SKM-1 (cell line): Measurements from ENCODE around the gene EPSTI1.
"Not testable (repeated sequence)": the region's sequence is repeated elsewhere in the genome, so short reads cannot be mapped to it uniquely, and the experiment has no call there.

Experiments
- DNase-seq: peaks from one replicate; lab custom pipeline; 2025; ENCODE audit not compliant: unreplicated experiment; lab: John Stamatoyannopoulos, UW

Gene EPSTI1

GRCh38 chr13:42899266-42899665, 92.8 kb downstream of the EPSTI1 start:
- no peak for DNase-seq

DNA sequence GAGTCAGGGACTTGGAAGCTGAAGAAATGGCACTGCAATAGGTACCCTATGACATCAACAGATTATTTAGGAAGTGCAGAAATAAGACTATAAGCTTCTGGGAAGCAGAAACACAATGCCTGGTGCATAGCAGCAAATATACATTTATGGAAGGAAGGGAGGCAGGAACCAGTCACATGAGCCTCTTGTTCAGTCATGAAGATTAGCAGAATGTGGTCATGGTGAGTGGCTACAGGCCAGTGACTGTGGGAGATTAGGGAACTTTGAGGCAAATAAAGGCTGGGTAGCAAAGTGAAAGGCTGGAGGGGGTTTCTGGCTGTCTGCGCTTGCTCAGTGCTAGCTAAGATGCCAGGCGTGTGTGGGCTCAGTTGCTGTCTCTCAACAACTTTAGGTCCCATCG, 96.3 kb downstream of the EPSTI1 start:
- no peak for DNase-seq

DNA sequence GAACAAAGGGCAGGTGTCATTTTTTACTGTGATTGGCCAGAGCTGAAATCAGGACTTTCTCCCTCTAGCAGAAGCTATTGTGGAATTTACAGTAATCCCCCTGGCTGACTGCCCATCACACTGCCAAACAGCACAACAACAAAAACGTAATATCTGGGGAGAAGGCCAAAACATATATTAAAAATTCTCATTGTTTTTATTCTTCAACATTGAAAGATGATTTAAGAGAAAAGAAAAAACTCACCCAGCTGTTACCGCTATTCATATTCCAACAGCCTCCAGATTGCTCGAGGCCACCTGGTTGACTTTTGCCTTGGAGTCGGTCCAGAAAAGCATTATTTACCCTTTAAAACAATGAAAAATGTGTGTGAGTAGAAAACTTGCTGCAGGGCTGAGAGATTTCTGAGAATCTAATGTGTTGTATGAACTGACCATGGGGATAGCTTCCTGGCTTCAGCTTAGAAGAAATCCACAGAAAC, 97.2 kb downstream of the EPSTI1 start:
- DNase-seq, result no peak

DNA sequence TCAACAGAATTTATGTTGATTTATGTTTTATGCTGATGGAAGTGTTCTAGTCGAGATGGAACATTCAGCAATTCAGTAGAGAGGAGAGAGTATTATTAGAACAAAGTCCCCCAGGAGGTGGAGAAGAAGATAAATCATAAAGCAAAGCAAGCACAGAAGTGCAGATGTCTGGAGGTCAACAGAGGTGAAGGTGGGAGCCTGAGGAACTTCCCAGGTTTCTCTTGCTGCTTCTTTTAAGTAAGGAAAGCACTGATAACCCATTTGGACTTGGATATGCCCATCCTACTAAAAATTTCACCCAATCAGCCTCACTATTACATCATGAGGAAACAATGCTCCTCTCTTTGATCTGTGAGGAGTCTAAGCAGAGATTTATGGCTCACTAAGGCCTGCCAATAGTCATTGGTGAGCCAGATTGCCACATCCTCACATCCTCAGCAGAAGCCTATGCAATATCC, 98.8 kb downstream of the EPSTI1 start:
- DNase-seq, result no peak

GRCh38 chr13:42892760-42893159, 99.3 kb downstream of the EPSTI1 start:
- DNase-seq, result peak; percentile 60

DNA sequence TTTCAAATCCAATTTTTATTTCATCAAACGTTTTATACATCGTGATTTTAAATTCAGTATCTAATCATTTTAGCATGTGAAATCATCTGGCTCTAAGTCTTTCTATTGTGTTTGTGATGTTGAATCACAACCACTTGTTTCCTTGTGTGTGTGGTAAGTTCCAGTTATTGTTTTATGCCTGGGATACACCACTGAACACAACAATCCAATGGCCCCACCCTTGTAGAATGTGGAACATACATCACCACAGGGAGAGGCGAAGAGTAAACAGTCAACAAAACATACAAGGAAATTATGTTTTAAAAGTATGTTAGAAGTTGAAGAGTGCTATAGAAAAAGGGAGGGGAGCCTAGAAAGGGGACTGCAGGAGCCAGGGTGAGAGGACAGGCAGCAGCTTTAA, 100.5 kb downstream of the EPSTI1 start:
- no peak for DNase-seq

DNA sequence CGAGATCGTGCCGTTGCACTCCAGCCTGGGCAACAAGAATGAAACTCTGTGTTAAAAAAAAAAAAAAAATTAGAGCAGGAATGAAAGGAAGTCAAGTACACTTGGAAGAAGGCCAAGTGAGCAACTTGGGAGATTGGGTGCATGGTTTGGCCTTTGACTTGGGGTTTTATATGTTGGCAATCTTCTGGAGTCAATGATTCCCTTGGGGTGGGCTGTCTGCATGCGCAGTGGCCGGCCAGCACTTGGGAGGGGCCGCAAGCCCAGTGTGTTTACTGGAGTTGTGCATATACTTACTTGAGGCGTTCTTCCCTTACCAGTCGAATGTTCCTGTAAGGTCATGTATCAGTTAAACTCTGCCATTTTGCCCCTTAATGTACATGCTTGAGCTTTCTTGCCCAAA, 106.7 kb downstream of the EPSTI1 start:
- DNase-seq, result no peak

DNA sequence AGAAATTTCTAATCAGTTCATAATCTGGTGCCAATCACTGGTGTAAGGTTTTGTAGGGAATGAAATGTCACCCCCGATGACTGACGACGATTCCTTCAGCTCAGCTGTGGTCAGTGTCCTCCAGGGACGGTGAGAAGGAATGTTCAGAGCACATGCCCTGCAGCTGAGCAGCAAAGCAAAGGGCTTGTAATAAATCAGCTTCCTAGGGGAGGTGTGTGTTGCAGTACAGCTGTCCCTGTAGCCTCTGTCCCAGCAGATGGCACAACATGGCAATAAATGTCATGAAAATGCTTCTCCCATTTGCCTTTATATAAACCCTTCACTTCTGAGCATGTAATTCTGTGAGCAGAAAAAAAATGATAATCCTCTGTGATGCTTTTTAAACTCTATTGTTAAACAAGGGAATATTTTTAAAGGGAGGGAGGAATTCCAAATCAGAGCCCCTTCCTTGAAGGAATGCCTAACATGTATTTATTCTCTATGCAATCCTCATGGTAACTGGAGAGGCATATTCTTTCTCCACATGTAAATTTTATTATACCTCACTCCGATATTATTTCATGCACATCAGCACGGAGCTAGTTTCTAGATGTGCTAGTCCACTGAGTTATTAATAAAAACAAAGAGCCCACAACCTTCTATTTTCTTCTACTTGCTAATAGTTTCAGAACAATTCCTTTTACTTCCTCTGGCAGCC, 108.1 kb downstream of the EPSTI1 start:
- no peak for DNase-seq

DNA sequence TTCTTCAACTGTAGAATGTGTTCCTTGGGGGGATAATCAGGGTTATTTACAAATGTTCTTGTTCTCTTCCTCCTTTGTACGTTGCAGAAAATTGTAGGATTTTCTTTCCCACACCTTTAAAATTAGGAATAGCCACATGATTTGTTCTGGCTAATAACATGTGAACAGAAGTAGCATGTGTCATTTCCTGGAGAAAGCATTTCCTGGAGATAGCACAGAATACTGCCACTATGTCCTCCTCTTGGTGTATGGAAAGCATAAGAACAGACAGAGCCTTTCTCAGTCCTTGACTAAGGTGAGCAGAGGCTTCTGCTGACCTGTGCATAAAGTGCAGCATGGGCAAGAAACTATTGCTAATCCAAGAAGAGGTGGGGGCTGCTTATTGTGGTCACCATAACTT, 108.9 kb downstream of the EPSTI1 start:
- DNase-seq, result no peak

- no peak for DNase-seq
Measured at GRCh38 chr13:42880056-42880605, 111.9 kb downstream of the EPSTI1 start.

DNA sequence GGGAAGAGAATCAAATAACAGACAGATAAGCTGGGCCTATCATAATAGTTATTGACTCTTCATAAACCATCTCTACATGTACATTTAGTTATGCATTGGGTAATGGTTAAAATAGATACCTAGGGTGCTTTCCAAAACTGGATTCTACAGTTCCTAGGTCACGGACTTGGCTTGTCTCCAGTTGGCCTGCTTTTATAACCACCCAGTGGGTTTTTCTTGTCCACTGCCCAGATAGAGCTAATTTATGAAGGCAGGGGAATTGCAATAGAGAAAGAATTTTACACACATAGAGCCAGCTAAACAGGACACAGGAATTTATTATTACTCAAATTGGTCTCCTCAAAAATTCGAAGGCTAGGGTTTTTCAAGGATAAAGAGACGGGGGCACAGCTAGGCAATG, 113.3 kb downstream of the EPSTI1 start:
- DNase-seq, result no peak

DNA sequence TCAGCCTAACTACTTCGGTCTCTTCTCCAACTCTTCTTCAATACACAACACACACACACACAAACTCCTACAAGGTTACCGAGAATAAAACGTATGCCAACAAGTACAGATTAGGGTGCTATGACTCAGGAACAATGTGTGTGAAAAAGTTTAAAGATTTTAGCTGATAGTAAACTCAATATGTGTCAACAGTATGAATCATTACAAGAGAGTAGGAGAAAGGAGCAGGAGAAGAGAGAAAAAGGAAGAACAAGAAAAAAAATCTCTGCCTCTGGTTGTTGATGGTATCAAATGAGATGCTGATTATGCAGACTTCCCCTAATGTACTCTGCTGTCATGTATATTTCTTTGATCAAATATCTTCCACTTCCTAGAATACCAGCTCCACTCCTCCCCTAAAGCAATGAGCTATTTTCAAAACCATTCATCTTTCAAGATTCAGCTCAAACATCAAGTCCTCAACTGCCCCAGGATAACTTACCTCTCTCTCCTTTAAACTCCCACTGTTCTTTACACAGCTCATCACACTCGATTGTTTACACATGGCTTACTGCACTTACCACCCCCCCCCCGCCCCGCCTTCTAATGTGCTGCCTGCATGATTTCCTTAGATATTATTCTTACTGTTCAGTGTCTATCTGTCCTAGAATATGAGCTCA, 115.0 kb downstream of the EPSTI1 start:
- DNase-seq, result no peak

GRCh38 chr13:42876270-42876714, 115.7 kb downstream of the EPSTI1 start:
- no peak for DNase-seq

DNA sequence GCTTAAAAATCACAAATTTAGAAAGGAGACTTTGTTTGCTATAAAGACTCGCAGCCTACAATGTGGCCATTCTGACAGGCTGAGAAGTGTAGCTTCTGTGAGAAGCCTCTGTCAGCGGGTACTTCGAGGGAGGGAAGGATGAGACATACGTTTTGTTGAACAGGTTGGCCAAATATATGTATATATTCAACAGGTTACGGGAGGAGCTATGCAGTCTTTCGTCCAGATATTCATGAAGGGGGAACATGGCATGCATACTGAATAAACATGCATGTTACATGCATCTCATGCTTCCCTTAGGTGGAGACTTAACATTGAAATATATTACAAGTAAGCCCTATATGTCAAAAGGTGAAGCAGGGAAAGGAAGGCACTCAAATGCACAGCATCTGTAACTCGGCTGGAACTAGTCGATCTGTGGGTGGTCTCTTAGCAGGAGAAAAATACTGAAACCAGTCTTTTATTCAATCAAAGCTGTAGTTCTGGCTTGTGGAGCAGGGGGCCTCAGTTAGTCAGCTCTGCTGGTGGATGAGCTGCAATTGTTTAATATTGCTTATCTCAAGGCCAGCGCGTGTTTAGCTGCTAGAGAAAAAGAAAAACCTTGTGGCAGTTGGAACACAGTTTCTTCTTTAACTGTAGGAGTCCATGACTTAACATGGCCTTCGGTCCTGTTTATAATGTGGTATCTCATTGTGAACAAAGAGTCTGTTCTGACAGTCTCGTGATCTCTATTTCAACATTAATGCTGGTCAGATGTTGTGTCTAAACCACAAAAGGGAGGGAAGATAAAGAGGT, 116.4 kb downstream of the EPSTI1 start:
- DNase-seq, result no peak

DNA sequence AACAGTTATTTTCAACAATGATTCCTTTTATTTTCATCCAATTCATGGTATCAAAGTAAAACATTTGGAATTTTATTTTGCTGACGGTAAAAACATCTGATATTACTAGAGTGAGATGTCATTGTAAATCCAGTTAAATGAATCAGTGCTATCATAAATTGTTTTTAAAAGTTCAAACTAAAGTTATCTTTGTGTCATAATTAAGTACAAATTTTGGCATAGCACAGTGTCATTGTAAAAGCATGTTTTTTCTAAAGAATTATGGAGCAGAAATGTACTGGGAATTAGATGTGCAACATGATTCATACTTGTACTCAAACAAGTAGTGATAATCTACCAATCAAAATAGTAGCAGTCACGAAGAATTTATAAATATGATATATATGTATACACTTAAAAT, 117.8 kb downstream of the EPSTI1 start:
- DNase-seq, result no peak

DNA sequence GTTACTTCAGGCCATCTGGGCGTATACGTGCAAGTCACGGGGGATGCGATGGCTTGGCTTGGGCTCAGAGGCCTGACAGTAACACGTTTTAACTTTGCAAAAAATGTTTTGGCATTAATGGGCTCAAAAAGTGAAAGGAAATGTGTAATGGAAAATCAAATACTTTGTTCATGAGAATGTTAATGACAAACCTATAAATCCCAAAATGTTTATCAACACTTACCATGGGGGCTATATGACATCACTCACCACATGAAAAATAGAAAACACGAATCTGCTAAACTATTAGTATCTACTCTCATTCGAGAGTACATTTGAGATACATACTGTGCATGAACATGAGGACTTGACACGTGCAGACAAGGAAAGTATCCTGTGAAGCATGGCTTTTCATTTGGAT, 119.0 kb downstream of the EPSTI1 start:
- no peak for DNase-seq

DNA sequence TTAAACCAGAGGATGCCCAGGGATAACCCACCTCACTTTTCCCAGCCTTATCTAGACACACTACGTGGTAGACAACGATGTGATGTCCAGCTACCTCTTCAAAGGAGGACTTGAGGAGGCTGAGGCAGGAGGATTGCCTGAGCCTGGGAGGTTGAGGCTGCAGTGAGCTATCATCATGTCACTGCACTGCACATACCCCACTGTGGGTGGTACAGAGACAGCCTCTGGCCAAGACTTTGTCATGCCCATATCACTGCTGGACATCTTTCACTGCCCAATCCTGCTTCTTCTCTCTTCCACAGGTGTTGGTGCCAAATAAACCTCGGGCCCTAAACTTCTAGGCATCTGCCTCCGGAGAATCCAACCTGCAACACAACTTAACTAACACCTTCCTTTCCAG, 124.8 kb downstream of the EPSTI1 start:
- DNase-seq, result no peak

GRCh38 chr13:42865768-42866102, 126.3 kb downstream of the EPSTI1 start:
- DNase-seq, result no peak

GRCh38 chr13:42864952-42865767, 126.9 kb downstream of the EPSTI1 start:
- DNase-seq, result no peak

- DNase-seq, result not testable (repeated sequence)
Measured at GRCh38 chr13:42862370-42862769, 129.7 kb downstream of the EPSTI1 start.

DNA sequence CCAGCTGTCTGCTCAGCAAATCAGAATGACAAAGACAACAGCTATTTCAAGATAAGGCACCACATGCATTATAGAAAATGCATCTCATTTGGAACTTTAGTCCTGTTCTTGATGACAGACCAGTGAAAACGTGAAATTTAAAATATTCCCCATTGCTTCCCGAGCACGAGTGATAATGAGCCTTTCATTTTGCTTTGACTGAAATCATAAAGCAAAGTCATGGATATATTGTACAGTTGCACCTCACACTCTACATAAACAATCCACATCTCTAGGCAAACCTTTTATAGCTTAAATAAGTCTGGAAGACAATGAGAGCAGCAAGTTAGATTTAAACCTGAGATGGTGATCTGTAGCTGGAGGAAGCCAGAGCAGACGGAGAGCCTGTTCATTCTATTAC, 131.6 kb downstream of the EPSTI1 start:
- DNase-seq, result no peak
